Ishikawa (cell line): ENCODE results near the gene RMND1.

Experiments used
- CEBPB ChIP-seq: IDR thresholded peaks from 2 replicates; pipeline ENCODE4 v1.6.1; 2012
- CREB1 ChIP-seq: IDR thresholded peaks from 2 replicates; pipeline ENCODE4 v1.6.1; 2012; ENCODE audit warnings: low read depth
- EGR1 ChIP-seq: IDR thresholded peaks from 2 replicates; pipeline ENCODE4 v1.6.1; 2012
- EP300 ChIP-seq: IDR thresholded peaks from 2 replicates; pipeline ENCODE4 v1.6.1; 2012; ENCODE audit warnings: borderline replicate concordance
- FOXM1 ChIP-seq: IDR thresholded peaks from 2 replicates; pipeline ENCODE4 v1.6.1; 2012; ENCODE audit warnings: low read depth, borderline replicate concordance
- NFIC ChIP-seq: IDR thresholded peaks from 2 replicates; pipeline ENCODE4 v1.6.1; 2012
- RAD21 ChIP-seq: IDR thresholded peaks from 2 replicates; pipeline ENCODE4 v1.6.1; 2012; ENCODE audit warnings: low read depth
- TAF1 ChIP-seq: IDR thresholded peaks from 2 replicates; pipeline ENCODE4 v1.6.1; 2012; ENCODE audit warnings: low read depth, mild to moderate bottlenecking
- TCF12 ChIP-seq: IDR thresholded peaks from 2 replicates; pipeline ENCODE4 v1.6.1; 2012; ENCODE audit warnings: low read depth
- TEAD4 ChIP-seq: IDR thresholded peaks from 2 replicates; pipeline ENCODE4 v1.6.1; 2012
- YY1 ChIP-seq: IDR thresholded peaks from 2 replicates; pipeline ENCODE4 v1.6.1; 2012; ENCODE audit warnings: low read depth
- ZBTB7A ChIP-seq: IDR thresholded peaks from 2 replicates; pipeline ENCODE4 v1.6.1; 2012; ENCODE audit warnings: low read depth
- TF ChIP-seq, protein P1 (sequence below): IDR thresholded peaks from 2 replicates; pipeline ENCODE4 v1.6.1; 2012
- TF ChIP-seq, protein P2 (sequence below): IDR thresholded peaks from 2 replicates; pipeline ENCODE4 v1.6.1; 2012
- TF ChIP-seq, protein P3 (sequence below): IDR thresholded peaks from 2 replicates; pipeline ENCODE4 v1.6.1; 2012; ENCODE audit warnings: low read depth, mild to moderate bottlenecking

Gene RMND1

DNA sequence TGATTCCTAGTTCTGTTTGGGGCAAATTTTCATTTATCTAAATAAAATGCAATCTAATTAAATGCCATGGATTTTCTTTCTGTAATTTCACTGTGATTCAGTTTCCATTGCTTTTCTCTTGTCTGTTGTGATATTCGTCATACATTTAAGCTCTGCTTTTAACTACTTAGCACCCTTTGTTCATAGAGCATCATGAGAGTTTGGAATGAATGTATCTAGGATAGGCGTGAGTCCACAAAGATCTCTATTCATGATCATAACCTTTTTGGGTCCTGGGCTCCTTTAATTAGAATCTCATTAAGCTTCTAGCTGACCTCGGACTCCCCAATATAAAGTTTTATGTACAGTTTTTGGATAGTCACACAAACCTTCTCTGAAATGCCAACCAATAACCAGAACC is 93.5 kb downstream of the RMND1 start:
- TF ChIP-seq, protein P1, sequence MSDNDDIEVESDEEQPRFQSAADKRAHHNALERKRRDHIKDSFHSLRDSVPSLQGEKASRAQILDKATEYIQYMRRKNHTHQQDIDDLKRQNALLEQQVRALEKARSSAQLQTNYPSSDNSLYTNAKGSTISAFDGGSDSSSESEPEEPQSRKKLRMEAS, result no peak
- no peak for TF ChIP-seq CEBPB
- no peak for TF ChIP-seq EGR1
- TF ChIP-seq NFIC, result no peak
- TF ChIP-seq, protein P2, sequence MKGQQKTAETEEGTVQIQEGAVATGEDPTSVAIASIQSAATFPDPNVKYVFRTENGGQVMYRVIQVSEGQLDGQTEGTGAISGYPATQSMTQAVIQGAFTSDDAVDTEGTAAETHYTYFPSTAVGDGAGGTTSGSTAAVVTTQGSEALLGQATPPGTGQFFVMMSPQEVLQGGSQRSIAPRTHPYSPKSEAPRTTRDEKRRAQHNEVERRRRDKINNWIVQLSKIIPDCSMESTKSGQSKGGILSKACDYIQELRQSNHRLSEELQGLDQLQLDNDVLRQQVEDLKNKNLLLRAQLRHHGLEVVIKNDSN, result no peak
- TF ChIP-seq TEAD4, result no peak
- TF ChIP-seq ZBTB7A, result no peak
- no peak for TF ChIP-seq TCF12
- no peak for TF ChIP-seq EP300
- TF ChIP-seq FOXM1, result no peak
- TF ChIP-seq YY1, result no peak
- TF ChIP-seq RAD21, result no peak
- no peak for TF ChIP-seq TAF1
- no peak for TF ChIP-seq CREB1
- TF ChIP-seq, protein P3, sequence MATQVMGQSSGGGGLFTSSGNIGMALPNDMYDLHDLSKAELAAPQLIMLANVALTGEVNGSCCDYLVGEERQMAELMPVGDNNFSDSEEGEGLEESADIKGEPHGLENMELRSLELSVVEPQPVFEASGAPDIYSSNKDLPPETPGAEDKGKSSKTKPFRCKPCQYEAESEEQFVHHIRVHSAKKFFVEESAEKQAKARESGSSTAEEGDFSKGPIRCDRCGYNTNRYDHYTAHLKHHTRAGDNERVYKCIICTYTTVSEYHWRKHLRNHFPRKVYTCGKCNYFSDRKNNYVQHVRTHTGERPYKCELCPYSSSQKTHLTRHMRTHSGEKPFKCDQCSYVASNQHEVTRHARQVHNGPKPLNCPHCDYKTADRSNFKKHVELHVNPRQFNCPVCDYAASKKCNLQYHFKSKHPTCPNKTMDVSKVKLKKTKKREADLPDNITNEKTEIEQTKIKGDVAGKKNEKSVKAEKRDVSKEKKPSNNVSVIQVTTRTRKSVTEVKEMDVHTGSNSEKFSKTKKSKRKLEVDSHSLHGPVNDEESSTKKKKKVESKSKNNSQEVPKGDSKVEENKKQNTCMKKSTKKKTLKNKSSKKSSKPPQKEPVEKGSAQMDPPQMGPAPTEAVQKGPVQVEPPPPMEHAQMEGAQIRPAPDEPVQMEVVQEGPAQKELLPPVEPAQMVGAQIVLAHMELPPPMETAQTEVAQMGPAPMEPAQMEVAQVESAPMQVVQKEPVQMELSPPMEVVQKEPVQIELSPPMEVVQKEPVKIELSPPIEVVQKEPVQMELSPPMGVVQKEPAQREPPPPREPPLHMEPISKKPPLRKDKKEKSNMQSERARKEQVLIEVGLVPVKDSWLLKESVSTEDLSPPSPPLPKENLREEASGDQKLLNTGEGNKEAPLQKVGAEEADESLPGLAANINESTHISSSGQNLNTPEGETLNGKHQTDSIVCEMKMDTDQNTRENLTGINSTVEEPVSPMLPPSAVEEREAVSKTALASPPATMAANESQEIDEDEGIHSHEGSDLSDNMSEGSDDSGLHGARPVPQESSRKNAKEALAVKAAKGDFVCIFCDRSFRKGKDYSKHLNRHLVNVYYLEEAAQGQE, result no peak

DNA sequence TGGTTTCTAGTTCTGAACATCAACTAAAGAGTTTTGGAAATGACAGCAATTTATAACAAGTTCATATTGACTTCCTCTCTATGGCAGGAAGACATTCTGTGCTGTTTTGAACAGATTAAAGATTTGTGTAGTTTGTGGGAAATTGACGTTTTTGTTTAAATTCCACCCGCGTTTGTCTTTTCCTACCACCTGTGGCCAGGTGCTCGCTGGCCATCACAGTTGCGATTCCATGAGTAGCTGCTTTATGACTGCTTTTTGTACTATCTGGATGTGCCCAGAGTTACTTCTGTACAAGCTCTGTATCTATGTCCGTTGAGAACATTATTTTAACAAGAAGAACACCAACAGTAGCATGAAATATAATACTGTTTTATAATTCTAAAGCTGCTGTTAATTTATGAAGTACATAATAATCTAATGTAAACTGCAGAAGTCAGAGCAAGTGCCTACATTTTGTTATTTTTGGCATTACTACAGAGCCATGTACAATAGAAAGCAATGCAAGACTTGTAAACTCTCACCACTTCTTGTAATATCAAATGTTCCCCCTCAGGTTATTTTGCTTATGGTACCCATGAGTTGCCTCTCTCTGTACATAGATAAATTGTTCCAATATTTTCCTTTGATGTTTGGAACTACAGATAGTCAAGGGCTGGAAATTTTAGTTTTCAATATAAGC is 94.0 kb downstream of the RMND1 start:
- TF ChIP-seq TAF1 (no peak), EP300 (no peak), ZBTB7A (no peak), TCF12 (no peak), CREB1 (no peak), EGR1 (no peak), TEAD4 (no peak), FOXM1 (no peak), CEBPB (no peak), NFIC (no peak), RAD21 (no peak), YY1 (no peak)
- TF ChIP-seq, protein P2, result no peak
- TF ChIP-seq, protein P1, result no peak
- TF ChIP-seq, protein P3, result no peak
